ENCODE measurements around the gene GGCX.
A peak's percentile ranks its signal among the peaks of the same experiment; 100 is the strongest.

The GGCX gene

DNA sequence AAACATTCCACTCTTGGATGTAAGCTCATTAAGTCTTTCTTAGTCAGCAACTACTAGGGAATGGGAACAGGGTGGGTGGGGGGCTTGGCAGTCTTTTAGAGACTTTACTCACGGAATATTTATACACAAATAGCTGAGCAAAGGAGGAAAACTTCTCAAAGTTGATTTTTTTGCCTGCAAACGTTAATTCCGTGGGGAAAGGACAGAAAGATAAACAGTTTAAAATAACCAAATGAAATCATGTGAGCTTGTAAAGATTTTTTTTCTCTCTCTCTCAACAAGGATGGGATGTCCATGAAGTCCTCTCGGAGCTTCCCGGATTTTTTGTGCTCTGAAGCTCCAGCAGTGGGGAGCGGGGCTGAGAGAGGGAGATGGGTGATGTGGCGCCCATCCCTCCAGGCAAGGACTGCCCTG is 54.5 kb downstream of the GGCX start:
- DNase-seq, result no peak

- DNase-seq, result no peak
These were observed 55.6 kb downstream of the GGCX start for GRCh38 chr2:85505551-85506238.

- no peak for DNase-seq
These were observed 56.5 kb downstream of the GGCX start for GRCh38 chr2:85504778-85505261.

DNA sequence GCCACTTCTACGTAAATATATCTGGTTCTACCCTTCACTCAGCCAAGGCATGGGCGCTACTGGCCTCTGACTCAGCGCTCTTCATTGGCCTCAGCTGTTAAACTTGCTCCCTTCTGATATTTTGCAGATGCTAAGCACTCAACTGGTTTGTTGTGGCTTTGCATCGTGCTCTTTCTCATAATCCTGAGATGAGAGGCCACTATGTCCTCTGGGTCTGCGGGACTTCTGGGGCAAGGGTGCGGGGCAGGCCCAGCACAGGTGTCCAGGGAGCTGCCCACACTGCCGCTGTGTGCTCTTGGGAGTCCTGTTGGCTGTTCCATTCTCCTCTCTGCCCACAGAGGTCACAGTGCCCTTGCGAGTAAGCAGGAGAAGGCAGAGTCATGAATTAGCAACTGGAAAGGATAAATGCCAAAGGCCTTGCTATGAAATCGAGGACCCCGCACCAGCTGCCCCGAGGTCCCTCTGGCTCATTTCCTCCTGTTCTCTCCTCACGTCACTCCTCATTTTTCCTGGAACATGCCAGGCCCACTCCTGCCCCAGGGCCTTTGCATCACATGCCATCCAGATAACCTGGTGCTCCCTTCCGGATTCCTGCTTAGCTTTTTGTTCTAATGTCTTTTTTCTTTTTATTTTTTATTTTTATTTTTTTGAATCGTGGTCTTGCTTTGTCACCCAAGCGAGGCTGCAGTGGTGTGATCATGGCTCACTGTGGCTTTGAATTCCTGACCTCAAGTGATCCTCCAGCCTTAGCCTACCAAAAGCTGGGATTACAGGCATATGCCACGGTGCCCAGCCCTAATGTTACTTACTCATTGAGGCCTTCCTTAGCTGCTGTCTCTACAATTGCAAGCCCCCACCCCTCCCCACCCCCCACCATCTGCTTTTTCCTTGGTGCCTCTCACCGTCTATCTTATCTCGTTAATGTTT is 57.2 kb downstream of the GGCX start:
- DNase-seq, result no peak

DNA sequence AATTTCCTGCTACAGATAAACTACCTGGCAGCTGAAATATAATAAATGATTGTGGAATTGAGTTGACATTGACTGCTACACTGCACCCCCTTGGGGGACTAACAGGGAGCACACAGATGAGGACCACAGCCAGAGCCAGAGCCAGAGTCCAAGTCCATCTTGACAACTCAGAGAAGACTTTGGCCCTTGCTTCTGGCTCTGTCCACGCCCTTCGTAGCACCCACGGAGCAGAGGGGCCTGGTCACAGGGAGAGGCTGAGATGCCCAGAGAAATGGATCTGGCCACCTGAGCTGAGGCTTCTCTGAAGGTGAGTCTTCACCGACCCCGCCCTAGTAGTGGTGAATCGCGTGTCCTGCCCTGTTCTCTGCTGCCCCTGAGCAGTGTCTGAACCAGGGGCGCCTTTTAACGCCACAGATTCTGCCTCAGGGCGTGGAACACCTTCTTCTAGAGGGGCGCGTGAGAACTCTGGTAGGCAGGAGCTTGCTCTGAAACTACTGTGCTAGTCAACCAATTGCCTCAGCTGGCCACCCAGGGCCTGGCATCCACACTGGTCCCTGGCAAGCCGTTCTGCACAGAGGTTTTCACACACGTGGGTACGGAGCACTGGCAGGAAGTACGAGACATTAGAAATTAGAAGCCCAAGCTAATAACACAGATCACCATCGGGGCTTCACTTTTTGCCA is 58.0 kb downstream of the GGCX start:
- DNase-seq, result no peak

DNA sequence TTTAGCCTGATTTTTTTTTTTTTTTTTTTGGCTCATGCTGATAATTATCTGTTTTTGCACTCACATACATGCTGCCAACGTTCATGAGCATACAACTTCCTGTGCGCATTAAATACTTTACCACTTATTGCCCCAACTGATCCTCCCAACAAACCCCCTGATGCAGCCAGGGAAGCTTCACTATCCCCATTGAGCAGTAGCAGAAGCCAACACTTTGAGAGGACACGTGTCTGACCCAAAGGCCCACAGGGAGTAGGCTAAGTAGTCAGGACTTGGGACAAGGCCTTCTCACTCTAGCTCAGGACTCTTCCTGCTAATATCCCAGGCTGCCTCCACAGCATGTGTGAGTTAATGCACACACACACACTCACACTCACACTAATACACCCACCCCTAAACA is 58.6 kb downstream of the GGCX start:
- no peak for DNase-seq

DNA sequence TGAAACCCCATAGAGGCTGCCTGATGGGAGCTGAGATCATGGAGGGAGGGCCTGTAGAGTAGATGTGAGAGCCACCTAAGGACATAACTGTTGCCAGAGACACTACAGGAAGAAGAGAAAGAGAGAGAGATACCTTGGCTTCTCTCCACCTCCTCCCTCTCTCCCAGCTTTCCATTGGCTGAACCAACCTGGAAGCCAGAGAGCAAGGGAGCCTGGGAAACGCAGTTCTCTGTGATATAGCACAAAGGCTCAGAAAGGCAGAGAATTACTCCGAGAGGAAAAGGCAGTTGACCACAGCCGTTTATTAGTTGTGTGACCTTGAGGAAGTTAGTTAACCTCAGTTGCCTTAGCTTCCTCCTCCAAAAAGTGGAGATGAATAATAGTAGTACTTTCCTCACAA is 60.0 kb downstream of the GGCX start:
- DNase-seq, result peak in 1 of 2 donors; percentile 36

- DNase-seq, result no peak
These were observed 63.2 kb downstream of the GGCX start for GRCh38 chr2:85497944-85498630.

DNA sequence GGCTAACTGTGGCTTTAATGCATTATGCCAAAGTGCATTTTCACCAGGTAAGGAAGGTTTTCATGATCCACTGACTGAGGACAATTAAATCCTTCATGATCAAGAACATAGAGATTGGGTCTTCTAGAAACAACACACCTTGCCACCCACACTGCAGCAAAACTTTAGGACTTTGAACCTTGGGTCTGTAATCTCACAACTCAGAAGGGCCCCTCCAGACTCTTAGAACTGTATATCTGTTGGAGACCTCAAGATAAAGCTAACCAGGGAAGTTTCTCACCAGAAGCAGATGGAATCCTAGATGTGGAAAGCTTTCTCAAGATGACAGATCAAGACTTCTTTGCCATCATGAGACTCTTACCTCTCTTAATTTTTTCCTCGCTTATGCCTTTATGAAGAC is 64.9 kb downstream of the GGCX start:
- DNase-seq, result no peak
